HG03280 (cell line): ENCODE measurements around the gene ISG20.

ENCODE experiments used
- ATAC-seq: cut with Tn5 transposase; IDR thresholded peaks from one replicate; pipeline ENCODE4 v1.9.1; 2021; ENCODE audit warnings: mild to moderate bottlenecking, moderate library complexity; ENCODE audit not compliant: unreplicated experiment

ISG20 gene

DNA sequence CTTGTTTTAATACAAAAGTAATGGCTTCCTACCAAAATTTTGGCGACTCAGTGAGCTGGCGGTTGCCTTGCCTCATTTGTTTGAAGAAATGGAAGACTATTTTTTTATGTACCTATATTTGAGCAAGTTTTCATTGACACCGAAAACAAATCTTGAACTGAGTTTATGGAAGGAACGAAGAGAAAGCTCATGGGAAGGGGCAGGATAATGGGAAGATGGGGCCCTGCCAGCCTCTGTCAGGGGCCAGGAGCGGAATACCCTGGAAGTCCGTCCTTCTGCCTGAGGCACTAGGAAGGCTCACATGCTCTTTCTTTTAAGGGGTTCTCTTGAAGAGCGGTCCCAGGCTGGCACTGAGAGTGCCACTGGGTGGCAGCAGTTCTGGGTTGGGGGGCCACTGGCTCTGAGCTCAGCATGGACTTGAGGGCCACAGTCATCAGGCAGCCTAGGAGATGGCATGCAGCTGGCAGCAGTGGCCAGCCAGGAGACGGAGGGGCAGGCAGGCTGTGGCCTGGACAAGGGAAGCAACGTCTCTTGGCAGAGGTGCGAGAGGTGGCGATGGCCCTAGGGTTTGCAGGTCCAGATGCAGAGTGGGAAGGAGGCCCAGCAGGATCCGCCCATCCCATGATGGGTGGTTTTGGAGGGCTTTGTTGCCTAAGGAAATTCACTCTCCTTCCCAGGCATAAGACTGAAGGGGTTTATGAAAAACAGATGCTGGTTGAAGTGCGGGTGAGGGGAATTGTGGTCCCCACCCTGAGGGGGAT lies 41.6 kb downstream of the ISG20 start:
- ATAC-seq, result no peak

DNA sequence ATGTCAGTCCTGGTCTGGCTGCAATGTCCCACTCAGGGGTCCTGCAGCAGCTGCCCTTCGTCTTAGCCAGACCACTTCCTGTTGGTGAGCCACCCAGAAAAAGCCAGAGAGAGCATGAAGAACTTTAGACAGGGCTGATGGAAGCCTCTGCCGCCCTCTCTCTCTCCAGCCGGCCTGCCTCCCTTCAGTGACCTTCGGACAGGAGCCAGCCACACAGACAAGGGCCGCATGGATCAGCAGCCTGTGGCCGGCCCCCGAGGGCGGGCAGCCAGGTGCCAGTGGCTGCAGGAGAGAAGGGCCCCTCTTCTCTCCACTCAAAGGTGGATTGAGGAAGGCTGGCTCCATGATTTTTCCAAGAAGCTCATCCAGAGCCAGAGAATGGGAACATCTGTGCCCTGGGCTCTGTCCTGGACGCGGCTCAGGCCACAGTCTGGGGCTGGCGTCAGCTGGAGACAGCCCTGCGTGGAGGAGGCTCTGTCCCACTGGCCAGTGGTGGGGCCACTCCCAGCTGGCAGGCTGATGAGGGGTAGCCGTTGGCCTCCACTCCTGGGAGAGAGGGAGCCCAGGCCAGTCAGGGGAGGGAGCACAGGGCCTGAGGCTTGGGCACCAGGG lies 42.9 kb downstream of the ISG20 start:
- ATAC-seq, result no peak

GRCh38 chr15:88684345-88684744 lies 45.5 kb downstream of the ISG20 start:
- no peak for ATAC-seq

DNA sequence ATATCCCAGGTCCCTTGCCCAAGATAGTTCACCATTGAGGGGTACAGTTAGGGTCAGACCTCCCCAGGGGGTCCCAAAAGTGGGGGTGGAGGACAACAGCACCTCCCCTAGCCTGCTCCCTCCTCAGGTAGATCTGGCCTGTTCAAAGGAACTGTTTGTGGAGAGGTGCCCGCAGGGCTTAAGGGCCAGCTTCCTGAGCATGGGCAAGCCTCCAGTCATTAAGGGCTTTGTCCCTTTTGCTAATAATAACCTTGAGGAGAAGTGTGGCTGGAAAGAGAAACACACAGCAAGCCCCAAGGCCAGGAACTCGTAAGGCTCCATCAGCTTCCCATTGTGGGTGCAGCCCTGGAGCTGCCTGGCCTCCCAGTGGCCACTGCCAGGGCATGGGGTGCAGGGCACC lies 47.4 kb downstream of the ISG20 start:
- ATAC-seq, result no peak

DNA sequence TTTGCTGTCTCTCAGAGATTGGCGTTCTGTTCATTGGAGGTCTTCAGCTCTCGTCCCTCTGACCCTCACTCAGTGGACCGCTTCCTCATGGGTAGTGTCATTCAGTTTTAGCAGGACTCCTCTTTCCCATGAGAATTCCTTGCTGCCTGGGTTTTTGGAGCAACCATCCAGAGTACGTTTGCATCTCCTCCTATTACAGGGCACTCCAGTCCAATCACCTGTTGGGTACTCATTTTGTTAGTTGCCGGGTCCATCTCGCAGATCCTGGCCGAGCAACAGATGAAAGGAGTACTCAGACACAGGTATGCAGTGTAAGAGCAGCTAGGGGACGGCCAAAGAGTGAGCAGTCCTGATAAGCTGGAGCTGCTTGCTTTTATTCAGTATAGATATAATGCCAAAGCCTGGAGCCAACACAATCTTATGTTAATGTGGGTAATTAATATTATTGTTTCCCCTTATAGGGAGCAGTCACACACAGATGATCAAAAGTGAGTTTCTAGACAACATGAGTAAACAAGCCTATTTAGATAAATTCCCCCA lies 49.6 kb downstream of the ISG20 start:
- ATAC-seq, result no peak

- ATAC-seq, result no peak
Observed at GRCh38 chr15:88690331-88690730, 51.5 kb downstream of the ISG20 start.

GRCh38 chr15:88693191-88693590 lies 54.4 kb downstream of the ISG20 start:
- ATAC-seq, result no peak

- ATAC-seq, result no peak
Observed at GRCh38 chr15:88695101-88695500, 56.3 kb downstream of the ISG20 start.

DNA sequence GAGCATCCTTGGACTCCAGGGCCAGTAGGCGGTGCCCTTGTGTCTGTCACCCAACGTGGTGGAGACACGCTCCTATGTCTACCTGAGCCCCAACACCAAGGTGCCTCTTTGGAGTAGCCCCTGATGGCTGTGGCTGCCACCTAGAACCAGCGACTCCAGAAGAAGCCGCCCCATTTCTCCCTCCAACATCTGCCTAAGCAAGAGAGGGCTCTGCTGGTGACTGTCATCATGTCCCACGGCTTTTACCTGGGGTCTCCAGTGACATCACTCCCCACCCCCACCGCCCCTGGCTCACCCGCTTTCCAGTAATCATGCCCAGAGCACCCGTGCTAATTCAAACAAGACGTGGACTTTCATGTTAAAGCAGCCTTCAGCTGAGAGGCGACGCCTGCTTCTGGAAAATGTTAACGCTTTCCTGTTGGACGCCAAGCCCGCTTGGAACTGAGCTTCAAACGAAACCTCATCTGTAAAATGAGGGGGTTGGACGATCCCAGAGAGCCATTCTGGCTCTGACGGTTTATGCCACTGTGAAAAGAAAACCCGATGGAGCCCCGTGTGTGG lies 57.0 kb downstream of the ISG20 start:
- ATAC-seq, result no peak

- no peak for ATAC-seq
Observed at GRCh38 chr15:88696254-88696653, 57.4 kb downstream of the ISG20 start.

DNA sequence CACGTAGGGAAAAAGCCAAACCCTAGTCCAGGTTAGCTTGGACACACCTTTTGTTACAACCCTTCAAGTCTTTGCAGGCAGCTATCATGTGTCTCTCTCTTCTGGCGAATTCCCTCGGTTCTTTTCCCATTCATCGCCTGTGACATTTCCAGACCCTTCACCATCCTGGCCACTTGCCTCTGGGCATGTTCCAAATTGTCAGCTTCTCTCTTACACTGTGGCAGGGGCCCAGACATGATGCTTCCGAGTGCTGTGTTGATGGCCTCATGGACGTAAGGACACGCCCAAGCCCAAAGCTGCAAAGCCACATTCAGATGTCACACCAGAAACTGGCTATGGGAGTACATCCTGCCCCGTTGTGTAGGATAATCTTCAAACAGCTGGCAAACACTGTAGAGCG lies 58.5 kb downstream of the ISG20 start:
- ATAC-seq, result no peak

DNA sequence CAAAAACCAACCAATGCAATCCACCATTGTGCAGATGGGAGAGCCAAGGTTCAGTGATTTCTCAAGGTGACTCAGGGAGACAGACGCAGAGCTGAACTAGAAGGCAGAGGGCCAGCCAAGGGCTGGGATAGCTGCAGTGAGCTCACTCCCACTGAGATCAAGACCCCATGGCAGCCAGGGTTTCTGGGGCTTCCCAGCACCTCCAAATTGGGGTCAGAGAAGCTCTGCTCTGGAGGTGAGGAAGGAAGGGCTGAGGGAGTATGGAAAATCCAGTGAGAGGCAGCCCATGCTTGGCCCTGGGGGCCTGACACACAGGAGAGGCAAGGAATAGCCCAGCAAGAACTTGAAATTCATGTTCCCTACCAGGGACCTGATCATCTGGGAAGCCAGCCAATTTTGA lies 61.0 kb downstream of the ISG20 start:
- no peak for ATAC-seq

DNA sequence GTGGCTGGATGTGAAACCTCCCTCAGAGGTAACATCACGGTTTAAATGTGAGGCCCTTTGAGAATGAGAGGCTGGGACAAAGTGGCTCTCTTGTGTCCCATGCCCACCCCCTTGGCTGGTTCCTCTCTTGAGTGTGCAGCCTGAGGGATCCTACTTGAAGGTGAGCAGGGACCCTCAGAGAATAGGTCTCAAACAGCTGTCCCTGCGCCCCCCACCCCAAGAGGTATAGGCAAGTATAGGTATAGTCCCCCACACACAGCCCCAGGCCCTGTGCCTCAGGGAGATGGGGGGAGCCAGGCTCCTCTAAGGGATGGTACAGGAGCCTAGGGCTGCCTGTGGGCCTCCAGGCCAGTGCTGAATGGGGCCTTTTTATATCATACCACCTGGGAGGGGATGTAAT lies 61.9 kb downstream of the ISG20 start:
- ATAC-seq, result no peak

GRCh38 chr15:88701561-88702095 lies 62.8 kb downstream of the ISG20 start:
- no peak for ATAC-seq

DNA sequence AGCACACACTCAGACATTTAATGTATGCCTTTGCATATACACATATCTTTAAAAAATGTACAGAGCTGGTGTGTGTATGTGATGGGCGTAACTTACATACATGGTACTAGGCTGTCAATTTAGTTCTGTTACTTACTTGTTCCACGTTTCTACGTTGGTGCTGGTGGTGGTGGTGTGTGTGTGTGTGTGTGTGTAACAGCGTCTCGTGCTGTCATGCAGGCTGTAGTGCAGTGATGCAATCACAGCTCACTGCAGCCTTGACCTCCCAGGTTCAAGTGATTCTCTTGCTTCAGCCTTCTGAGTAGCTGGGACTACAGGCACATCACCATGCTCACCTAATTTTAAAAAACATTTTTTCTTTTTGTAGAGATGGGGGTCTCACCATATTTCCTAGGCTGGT lies 64.2 kb downstream of the ISG20 start:
- no peak for ATAC-seq

GRCh38 chr15:88703533-88703932 lies 64.7 kb downstream of the ISG20 start:
- ATAC-seq, result no peak

DNA sequence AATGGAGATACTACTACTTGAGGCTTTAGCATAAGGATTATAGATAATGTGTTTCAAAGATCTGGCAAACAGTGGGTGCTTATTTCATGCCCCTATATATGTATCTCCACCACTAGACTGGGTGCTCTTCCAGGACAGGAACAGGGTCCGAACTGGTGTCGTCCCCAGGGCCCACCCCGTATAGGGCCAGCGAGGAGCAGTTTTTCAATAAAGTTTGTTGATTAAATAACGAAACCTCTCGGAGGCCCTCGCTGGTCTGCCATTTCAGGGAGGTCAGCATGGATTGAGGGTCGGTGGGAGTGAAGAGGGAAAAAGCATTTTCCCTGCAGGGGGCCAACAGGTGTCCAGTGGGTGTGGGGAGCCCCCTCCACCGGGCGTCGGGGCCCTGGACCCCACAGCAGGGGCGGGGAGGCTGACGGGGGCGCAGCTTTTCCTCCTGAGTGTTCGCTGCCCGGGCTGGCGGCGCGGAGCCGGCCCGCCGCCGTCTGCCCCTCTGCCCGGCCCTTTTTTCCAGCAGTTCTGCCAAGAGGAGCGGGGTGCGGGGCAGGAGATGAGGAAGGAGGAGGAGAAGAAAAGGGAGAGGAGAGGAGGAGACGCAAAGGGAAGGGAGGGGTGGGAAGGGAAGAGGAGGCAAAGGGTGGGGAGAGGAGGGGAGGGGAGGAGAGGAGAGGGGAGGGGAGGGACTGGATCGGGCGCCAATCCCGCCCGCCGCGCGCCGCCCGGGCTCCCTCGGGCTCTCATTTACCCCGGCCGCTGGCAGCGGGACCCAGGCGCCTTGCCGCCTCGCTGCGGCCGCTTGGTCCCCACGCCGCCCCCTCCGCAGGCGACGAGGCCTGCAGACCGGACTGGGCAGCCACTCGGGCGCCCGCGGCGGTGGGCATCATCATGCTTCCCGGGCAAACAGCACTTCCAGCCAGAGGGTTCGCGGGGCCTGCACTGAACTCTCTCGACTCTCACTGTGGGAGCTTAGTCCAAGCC lies 66.3 kb downstream of the ISG20 start:
- no peak for ATAC-seq

GRCh38 chr15:88705769-88706165 lies 67.0 kb downstream of the ISG20 start:
- ATAC-seq, result no peak
